ENCODE measurements around the gene UTY.

The UTY gene

GRCh38 chrY:13381110-13381683 is 98.6 kb downstream of the UTY start:
- TF ChIP-seq REST (IDR thresholded peaks at IDR 0.05; ENCODE audit: insufficient read depth in 1 of 2, low read depth in 2 of 2, low read length in 2 of 2) (no peak), POLR2AphosphoS5 (IDR thresholded peaks at IDR 0.05; ENCODE audit: low read depth, low read length) (no peak), TAF1 (IDR thresholded peaks at IDR 0.05; ENCODE audit: borderline replicate concordance, insufficient read depth, low read length) (no peak), FOXP2 (optimal IDR thresholded peaks at IDR 0.05; ENCODE audit: borderline replicate concordance, extremely low read depth, extremely low read length, insufficient read depth) (no peak), SIN3A (IDR thresholded peaks at IDR 0.05; ENCODE audit: borderline replicate concordance, insufficient read depth, low read length) (no peak)

- no peak for TF ChIP-seq REST (IDR thresholded peaks at IDR 0.05; ENCODE audit: insufficient read depth in 1 of 2, low read depth in 2 of 2, low read length in 2 of 2)
- TF ChIP-seq POLR2AphosphoS5 (IDR thresholded peaks at IDR 0.05; ENCODE audit: low read depth, low read length), result no peak
- TF ChIP-seq TAF1 (IDR thresholded peaks at IDR 0.05; ENCODE audit: borderline replicate concordance, insufficient read depth, low read length), result no peak
- no peak for TF ChIP-seq FOXP2 (optimal IDR thresholded peaks at IDR 0.05; ENCODE audit: borderline replicate concordance, extremely low read depth, extremely low read length, insufficient read depth)
- no peak for TF ChIP-seq SIN3A (IDR thresholded peaks at IDR 0.05; ENCODE audit: borderline replicate concordance, insufficient read depth, low read length)
Observed at GRCh38 chrY:13370868-13371800, 108.7 kb downstream of the UTY start.

- TF ChIP-seq TAF1 (IDR thresholded peaks at IDR 0.05; ENCODE audit: borderline replicate concordance, insufficient read depth, low read length) (no peak), REST (IDR thresholded peaks at IDR 0.05; ENCODE audit: insufficient read depth in 1 of 2, low read depth in 2 of 2, low read length in 2 of 2) (no peak), POLR2AphosphoS5 (IDR thresholded peaks at IDR 0.05; ENCODE audit: low read depth, low read length) (no peak), SIN3A (IDR thresholded peaks at IDR 0.05; ENCODE audit: borderline replicate concordance, insufficient read depth, low read length) (no peak), FOXP2 (optimal IDR thresholded peaks at IDR 0.05; ENCODE audit: borderline replicate concordance, extremely low read depth, extremely low read length, insufficient read depth) (no peak)
Observed at GRCh38 chrY:13370245-13370644, 109.6 kb downstream of the UTY start.

- TF ChIP-seq SIN3A (IDR thresholded peaks at IDR 0.05; ENCODE audit: borderline replicate concordance, insufficient read depth, low read length) (no peak), TAF1 (IDR thresholded peaks at IDR 0.05; ENCODE audit: borderline replicate concordance, insufficient read depth, low read length) (no peak), REST (IDR thresholded peaks at IDR 0.05; ENCODE audit: insufficient read depth in 1 of 2, low read depth in 2 of 2, low read length in 2 of 2) (no peak)
Observed at GRCh38 chrY:13368513-13368845, 111.4 kb downstream of the UTY start.

All from PFSK-1 (cell line).